Right lobe of liver (tissue), 4 donors: ENCODE measurements around the gene KIFC3.

Source experiments
- CTCF ChIP-seq, 4 donors: fragments of 200-600 bp in 3 of 4; fragments of 450-650 bp in 1 of 4; IDR thresholded peaks; one replicate each; pipeline versions ENCODE4 v1.5.1 to v1.8.0; 2016 to 2022; ENCODE audit warnings: antibody characterized with exemption in 4 of 4, mild to moderate bottlenecking in 2 of 4
- POLR2A ChIP-seq: fragments of 450-650 bp; IDR thresholded peaks from one replicate; pipeline ENCODE4 v1.6.1; 2017; ENCODE audit warnings: antibody characterized with exemption, mild to moderate bottlenecking
- donor health status: DM: no; HTN: no; CAD: no.
- donor health status: DM: no; HTN: no; CAD: no.
- donor health status: DM: no; HTN: yes; CAD: no.

GRCh38 chr16:57725976-57726375, 76.3 kb downstream of the KIFC3 start:
- TF ChIP-seq CTCF (IDR thresholded peaks at IDR 0.05) (no peak), POLR2A (no peak)
